BJ (cell line): ENCODE results near the gene KCNIP4. TPM values are rescaled to one million over a fixed set of nuclear protein-coding genes. Genes with fewer than 3 reads are reported as not detected.
A peak's percentile ranks its signal among the peaks of the same experiment; 100 is the strongest.

Experiments used
- CTCF ChIA-PET: fragments of 350-600 bp; formaldehyde crosslinking; extraction: SDS; loops from one replicate; lab custom pipeline; 2021; ENCODE audit warnings: antibody characterized with exemption, inconsistent platforms; lab: Yijun Ruan, JAX
- POLR2A ChIA-PET: fragments of 300-600 bp; sonication (Branson Sonifier 250); formaldehyde crosslinking; extraction: SDS; loops from one replicate; lab custom pipeline; 2021; ENCODE audit warnings: antibody characterized with exemption; lab: Charles Lee
- DNase-seq: peaks from one replicate; pipeline ENCODE4 v3.0.0-alpha.2; 2011; ENCODE audit warnings: low read depth
- H3K27me3 ChIP-seq: 2 replicates; pipeline ENCODE4 v1.6.0; 2011; ENCODE audit warnings: low read length; ENCODE audit not compliant: control insufficient read depth, insufficient read depth
- H3K36me3 ChIP-seq: 2 replicates; pipeline ENCODE4 v1.5.1; 2011; ENCODE audit warnings: low read length; ENCODE audit not compliant: control insufficient read depth, insufficient read depth
- H3K4me3 ChIP-seq: 2 replicates; pipeline ENCODE4 v1.5.1; 2011; ENCODE audit warnings: low read depth, mild to moderate bottlenecking, control low read depth, low read length
- polyA plus RNA-seq: library from polyadenylated mRNA; depleted of rRNA; stranded (reverse); fragments of >200 nt; gene quantifications from 2 replicates; pipeline ENCODE4 v1.2.3, GENCODE V29; 2011
- TF ChIP-seq, protein P1 (sequence below): IDR thresholded peaks from 2 replicates; pipeline ENCODE4 v1.5.1; 2011; ENCODE audit warnings: low read depth, mild to moderate bottlenecking, control low read depth, inconsistent platforms, low read length, moderate library complexity; ENCODE audit not compliant: insufficient read depth

KCNIP4 gene
- polyA plus RNA-seq, 1 experiment: not detected

DNA sequence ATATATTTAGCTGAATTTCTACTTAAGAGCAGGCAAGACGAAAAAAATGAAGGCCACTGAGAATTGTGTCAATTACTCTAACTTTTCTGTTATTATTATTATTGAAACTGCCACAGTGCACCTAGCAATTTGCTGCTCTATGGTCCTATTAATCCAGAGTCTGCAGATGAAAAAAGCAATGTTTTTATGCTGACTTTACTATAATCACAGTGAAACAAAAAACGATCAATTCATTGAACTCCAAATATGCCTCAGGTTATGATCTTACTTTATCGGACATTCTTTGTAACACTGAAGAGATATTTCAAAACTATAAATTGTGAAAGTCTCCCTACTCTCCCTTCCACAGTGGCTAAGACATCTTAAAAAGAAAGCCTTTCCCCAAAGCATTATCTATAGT, 474.4 kb downstream of the KCNIP4 start:
- ChIA-PET CTCF (no interaction called here), POLR2A (no interaction called here)
- H3K4me3 ChIP-seq: no peak overlapping the region
- no peak for DNase-seq
- no peaks in the 10 kb centered on the region for H3K36me3 ChIP-seq
- H3K27me3 ChIP-seq: no peaks in the 10 kb centered on the region
- TF ChIP-seq, protein P1, sequence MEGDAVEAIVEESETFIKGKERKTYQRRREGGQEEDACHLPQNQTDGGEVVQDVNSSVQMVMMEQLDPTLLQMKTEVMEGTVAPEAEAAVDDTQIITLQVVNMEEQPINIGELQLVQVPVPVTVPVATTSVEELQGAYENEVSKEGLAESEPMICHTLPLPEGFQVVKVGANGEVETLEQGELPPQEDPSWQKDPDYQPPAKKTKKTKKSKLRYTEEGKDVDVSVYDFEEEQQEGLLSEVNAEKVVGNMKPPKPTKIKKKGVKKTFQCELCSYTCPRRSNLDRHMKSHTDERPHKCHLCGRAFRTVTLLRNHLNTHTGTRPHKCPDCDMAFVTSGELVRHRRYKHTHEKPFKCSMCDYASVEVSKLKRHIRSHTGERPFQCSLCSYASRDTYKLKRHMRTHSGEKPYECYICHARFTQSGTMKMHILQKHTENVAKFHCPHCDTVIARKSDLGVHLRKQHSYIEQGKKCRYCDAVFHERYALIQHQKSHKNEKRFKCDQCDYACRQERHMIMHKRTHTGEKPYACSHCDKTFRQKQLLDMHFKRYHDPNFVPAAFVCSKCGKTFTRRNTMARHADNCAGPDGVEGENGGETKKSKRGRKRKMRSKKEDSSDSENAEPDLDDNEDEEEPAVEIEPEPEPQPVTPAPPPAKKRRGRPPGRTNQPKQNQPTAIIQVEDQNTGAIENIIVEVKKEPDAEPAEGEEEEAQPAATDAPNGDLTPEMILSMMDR: no peak

DNA sequence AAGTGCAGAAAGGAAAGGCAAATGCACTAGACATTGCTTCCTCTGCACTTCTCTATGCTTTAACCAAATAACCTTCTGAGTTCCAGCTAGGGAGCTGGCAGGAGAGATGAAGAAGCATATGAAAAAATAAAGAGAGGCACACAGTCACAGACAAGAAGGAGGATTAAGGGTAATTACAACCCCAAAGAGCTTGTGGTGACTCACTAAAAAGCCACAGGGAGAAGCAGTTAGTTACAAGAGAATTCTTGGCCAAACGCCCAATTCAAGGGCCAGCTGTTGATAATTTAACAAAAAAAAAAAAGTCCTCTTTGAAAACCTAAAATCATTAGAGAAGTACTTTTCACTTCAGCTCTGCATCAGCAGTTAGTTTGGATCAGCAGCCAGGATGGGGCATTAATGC, 478.0 kb downstream of the KCNIP4 start:
- ChIA-PET POLR2A (interaction anchor here (0.6 kb wide), 1 partner anchor 1217 kb away, joined by 4 read pairs; no protein-coding TSS in a partner anchor), CTCF (interaction anchor here (1.9 to 4.6 kb wide), 2 partner anchors 11 to 697 kb away, joined by 8 to 35 read pairs; no protein-coding TSS in a partner anchor)
- TF ChIP-seq, protein P1: no peak
- no peak overlapping the region for H3K4me3 ChIP-seq
- peak; percentile 19 for DNase-seq
- H3K27me3 ChIP-seq: no peaks in the 10 kb centered on the region
- no peaks in the 10 kb centered on the region for H3K36me3 ChIP-seq

DNA sequence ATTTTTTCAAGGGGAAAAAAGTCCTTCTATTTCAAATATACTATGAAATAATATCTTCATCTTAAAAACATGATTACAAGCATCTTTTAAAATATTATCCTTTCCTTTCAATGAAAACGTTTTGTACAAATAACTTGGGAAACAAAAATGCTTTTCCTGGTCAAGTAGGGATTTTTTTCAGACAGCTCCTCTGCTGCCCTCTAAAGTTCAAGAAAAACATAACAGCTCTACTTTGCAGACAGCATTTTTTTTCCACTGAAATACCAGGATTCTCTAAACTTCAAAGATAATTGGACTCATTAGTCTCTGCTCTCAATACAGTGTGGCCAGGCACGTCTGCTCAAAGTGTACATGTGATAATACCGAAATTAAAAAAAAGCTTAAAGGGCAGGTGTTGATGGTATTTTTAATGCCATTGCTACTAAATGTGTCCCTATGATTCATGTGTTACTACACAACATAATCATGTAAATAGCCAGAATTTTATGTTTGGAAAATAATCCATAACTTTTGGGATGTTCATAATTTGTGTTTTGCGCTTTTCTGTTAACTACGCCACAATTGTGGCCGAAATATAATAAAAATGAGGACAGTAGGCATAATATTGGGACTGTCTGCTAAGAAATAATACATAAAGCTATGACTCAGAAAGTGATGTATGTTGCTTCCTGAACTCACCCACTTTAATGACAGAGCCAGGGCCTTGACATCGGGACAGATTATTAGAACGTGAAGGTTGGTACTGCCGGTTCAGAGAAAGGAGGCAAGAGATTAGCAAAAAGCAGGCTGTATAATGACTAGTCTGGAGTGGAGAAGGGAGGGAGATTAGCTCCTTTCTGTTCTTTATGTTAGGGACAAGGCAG, 478.9 kb downstream of the KCNIP4 start:
- TF ChIP-seq, protein P1: peak; percentile 58
- ChIA-PET CTCF (interaction anchor here (0.7 to 4.6 kb wide), 7 partner anchors 9 to 879 kb away, joined by 3 to 35 read pairs (median 4); no protein-coding TSS in a partner anchor), POLR2A (no interaction called here)
- no peak overlapping the region for H3K4me3 ChIP-seq
- no peak for DNase-seq
- no peaks in the 10 kb centered on the region for H3K27me3 ChIP-seq
- no peaks in the 10 kb centered on the region for H3K36me3 ChIP-seq

DNA sequence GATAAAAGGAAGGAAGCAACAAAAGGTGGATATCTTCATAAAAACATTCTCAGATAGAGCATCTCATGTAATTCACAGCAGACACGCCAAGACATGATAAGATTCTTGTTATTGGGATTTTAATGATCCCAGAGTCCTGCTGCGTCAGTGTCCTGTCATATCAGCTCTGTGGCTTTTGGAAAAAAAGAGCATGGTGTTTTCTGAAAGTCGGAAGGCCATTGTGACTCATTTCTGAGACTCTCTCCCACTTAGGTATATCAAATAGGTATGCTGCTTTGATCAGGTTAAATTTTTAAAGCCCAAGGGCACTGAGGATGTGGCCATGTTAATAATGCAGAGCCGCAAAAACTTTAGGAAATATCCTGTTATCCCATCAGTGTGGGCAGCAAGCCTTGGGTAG, 481.0 kb downstream of the KCNIP4 start:
- H3K27me3 ChIP-seq: no peaks in the 10 kb centered on the region
- no peak for DNase-seq
- H3K4me3 ChIP-seq: no peak overlapping the region
- ChIA-PET CTCF (interaction anchor here (0.7 to 2.1 kb wide), 2 partner anchors 113 to 694 kb away, joined by 3 to 12 read pairs; no protein-coding TSS in a partner anchor), POLR2A (no interaction called here)
- H3K36me3 ChIP-seq: no peaks in the 10 kb centered on the region
- TF ChIP-seq, protein P1: no peak

DNA sequence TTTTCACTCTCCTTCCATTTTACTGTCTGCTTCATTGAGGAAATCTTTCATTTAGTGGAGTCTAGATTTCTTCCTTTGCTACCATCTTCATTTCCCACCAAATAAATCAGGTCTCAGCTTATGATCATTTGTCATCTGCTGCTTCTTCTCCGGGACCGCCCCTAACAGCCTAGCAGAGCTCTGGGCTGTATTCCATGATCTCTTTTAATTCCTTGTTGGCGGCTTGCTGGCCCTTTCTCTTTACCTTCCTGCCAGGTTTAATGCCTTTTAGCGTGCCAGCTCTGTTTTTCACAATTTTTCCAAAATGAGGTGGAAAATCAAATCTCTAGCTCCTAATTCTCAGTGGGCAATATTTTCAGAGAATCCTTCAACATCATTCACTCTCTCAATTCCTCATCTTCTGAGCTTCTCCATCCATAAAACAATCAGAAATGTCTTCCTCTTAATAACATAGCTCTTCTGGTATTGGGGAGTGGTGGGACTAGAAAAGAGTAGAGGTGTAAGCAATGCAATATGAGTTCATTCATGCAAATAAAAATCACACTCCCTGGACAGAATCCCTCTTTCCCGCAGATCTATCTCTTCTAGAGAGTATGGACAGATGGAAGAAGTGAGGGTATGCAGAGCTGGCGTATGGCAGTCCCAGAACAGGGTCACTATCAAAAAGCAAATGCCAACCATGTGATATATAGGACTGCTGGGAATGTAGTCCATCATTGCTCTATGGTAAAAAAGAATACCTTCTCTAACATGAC, 491.3 kb downstream of the KCNIP4 start:
- no peak for DNase-seq
- no peaks in the 10 kb centered on the region for H3K36me3 ChIP-seq
- no peaks in the 10 kb centered on the region for H3K27me3 ChIP-seq
- TF ChIP-seq, protein P1: no peak
- CTCF ChIA-PET: no interaction called here
- POLR2A ChIA-PET: no interaction called here
- H3K4me3 ChIP-seq: no peak overlapping the region
